ENCODE measurements around the gene APOA4.
"Not testable (repeated sequence)": the region's sequence is repeated elsewhere in the genome, so short reads cannot be mapped to it uniquely, and the experiment has no call there.

APOA4 gene

DNA sequence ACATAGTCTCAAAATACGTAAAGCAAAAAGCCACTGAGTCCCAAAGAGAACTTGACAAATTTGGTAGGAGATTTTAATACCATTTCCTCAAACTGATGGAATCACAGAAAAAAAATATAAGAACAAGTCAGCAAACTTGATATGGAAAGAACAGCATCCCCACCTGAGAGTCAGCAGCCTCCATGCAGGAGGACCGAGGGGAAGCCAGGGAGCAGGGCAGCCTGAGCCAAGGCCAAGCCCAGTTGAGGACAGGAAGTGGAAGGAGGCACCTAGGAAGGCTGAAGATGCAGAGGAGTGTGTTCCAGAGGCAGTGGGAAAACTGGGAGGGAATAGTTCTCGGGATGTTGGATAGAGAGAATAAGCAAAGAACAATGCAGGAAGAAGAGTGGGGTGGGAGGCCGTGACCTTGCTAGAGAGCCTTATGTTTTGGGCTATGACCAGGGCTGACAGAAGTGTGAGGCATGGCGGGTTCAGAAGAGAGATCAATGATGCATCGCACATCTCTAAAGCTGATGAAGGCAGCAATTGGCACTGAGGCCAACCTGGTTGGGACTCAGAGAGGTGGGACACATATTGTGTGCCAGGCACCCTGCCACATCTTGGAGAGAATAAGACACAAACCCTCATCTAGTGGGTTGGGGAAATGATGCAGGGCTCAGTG lies 15.4 kb downstream of the APOA4 start:
- no peak overlapping the region for H3K4me2 ChIP-seq (ENCODE audit: insufficient read depth, low read length)
- TF ChIP-seq EZH2 (IDR thresholded peaks at IDR 0.05; ENCODE audit: borderline replicate concordance, low read depth, low read length, severe bottlenecking), result no peak
- TF ChIP-seq, protein P1, sequence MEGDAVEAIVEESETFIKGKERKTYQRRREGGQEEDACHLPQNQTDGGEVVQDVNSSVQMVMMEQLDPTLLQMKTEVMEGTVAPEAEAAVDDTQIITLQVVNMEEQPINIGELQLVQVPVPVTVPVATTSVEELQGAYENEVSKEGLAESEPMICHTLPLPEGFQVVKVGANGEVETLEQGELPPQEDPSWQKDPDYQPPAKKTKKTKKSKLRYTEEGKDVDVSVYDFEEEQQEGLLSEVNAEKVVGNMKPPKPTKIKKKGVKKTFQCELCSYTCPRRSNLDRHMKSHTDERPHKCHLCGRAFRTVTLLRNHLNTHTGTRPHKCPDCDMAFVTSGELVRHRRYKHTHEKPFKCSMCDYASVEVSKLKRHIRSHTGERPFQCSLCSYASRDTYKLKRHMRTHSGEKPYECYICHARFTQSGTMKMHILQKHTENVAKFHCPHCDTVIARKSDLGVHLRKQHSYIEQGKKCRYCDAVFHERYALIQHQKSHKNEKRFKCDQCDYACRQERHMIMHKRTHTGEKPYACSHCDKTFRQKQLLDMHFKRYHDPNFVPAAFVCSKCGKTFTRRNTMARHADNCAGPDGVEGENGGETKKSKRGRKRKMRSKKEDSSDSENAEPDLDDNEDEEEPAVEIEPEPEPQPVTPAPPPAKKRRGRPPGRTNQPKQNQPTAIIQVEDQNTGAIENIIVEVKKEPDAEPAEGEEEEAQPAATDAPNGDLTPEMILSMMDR (IDR thresholded peaks at IDR 0.05; ENCODE audit: borderline replicate concordance, extremely low read depth, low read length, poor library complexity, severe bottlenecking), result no peak

DNA sequence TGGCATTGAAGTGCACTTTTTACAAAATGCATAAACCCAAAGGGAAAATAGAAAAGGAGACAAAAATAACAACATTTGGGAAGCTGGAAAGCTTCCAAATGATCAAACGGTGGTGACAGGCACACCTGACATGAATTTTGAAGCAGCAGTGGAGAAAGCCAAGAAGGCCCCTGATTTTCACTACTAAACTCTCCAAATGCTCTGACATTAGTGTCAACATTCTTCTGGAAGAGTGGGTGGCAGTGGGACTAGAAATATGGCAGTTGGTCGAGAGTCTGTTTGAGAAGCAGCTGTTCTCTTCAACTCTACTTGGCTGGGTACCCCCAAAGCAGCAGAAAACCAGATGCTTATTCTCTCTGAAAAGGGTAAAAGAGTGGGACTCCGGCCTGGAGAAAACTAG lies 19.1 kb downstream of the APOA4 start:
- TF ChIP-seq, protein P1 (IDR thresholded peaks at IDR 0.05; ENCODE audit: borderline replicate concordance, extremely low read depth, low read length, poor library complexity, severe bottlenecking), result no peak
- TF ChIP-seq EZH2 (IDR thresholded peaks at IDR 0.05; ENCODE audit: borderline replicate concordance, low read depth, low read length, severe bottlenecking), result no peak
- Histone ChIP-seq H2AFZ (ENCODE audit: low read depth, low read length) (no peak overlapping the region), H3K9ac (ENCODE audit: low read depth, low read length) (no peak overlapping the region), H4K20me1 (ENCODE audit: insufficient read depth, low read length) (no peaks in the 10 kb centered on the region), H3K4me1 (ENCODE audit: insufficient read depth, low read length) (no peaks in the 10 kb centered on the region), H3K27me3 (ENCODE audit: insufficient read depth, low read length, poor library complexity) (no peaks in the 10 kb centered on the region), H3K9me3 (ENCODE audit: insufficient read depth, low read length, severe bottlenecking) (no peaks in the 10 kb centered on the region), H3K27ac (ENCODE audit: low read length) (no peak overlapping the region), H3K79me2 (ENCODE audit: insufficient read depth, low read length) (no peaks in the 10 kb centered on the region), H3K36me3 (ENCODE audit: insufficient read depth, low read length) (no peaks in the 10 kb centered on the region), H3K4me3 (ENCODE audit: low read depth in 1 of 2, low read length in 2 of 2) (no peak overlapping the region), H3K4me2 (ENCODE audit: insufficient read depth, low read length) (no peak overlapping the region)
- ATAC-seq (ENCODE audit: insufficient read depth, low read depth) (no peak), DNase-seq (no peak)

More for the DNA sequence above, 15.4 kb downstream of the APOA4 start:
- H3K4me3 ChIP-seq (ENCODE audit: low read depth in 1 of 2, low read length in 2 of 2), result no peak overlapping the region
- no peaks in the 10 kb centered on the region for H3K9me3 ChIP-seq (ENCODE audit: insufficient read depth, low read length, severe bottlenecking)
- no peak overlapping the region for H3K27ac ChIP-seq (ENCODE audit: low read length)
- H4K20me1 ChIP-seq (ENCODE audit: insufficient read depth, low read length), result no peaks in the 10 kb centered on the region
- H3K4me1 ChIP-seq (ENCODE audit: insufficient read depth, low read length), result no peaks in the 10 kb centered on the region
- ATAC-seq (ENCODE audit: insufficient read depth, low read depth), result no peak
- H3K9ac ChIP-seq (ENCODE audit: low read depth, low read length), result no peak overlapping the region
- H2AFZ ChIP-seq (ENCODE audit: low read depth, low read length), result no peak overlapping the region
- H3K36me3 ChIP-seq (ENCODE audit: insufficient read depth, low read length), result no peaks in the 10 kb centered on the region
- H3K79me2 ChIP-seq (ENCODE audit: insufficient read depth, low read length), result no peaks in the 10 kb centered on the region
- DNase-seq, result no peak
- no peaks in the 10 kb centered on the region for H3K27me3 ChIP-seq (ENCODE audit: insufficient read depth, low read length, poor library complexity)

DNA sequence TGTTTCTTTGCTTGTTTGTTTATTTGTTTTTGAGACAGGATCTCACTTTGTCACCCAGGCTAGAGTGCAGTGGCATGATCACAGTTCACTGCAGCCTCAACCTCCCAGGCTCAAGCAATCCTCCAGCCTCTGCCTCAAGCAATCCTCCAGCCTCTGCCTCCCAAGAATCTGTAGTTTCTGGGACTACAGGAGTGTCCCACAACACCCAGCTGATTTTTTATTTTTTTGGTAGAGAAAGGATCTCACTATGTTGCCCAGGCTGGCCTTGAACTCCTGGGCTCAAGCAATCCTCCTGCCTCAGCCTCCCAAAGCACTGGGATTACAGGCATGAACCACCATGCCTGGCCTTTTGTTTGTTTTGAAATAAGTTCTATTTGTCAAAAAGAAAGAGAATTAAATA lies 21.4 kb downstream of the APOA4 start:
- H3K27ac ChIP-seq (ENCODE audit: low read length); H3K36me3 ChIP-seq (ENCODE audit: insufficient read depth, low read length); H3K79me2 ChIP-seq (ENCODE audit: insufficient read depth, low read length); H3K9me3 ChIP-seq (ENCODE audit: insufficient read depth, low read length, severe bottlenecking); H3K4me2 ChIP-seq (ENCODE audit: insufficient read depth, low read length); DNase-seq; H4K20me1 ChIP-seq (ENCODE audit: insufficient read depth, low read length); H2AFZ ChIP-seq (ENCODE audit: low read depth, low read length); H3K4me3 ChIP-seq (ENCODE audit: low read depth in 1 of 2, low read length in 2 of 2); H3K4me1 ChIP-seq (ENCODE audit: insufficient read depth, low read length); ATAC-seq (ENCODE audit: insufficient read depth, low read depth); H3K9ac ChIP-seq (ENCODE audit: low read depth, low read length); H3K27me3 ChIP-seq (ENCODE audit: insufficient read depth, low read length, poor library complexity): not testable (repeated sequence)

DNA sequence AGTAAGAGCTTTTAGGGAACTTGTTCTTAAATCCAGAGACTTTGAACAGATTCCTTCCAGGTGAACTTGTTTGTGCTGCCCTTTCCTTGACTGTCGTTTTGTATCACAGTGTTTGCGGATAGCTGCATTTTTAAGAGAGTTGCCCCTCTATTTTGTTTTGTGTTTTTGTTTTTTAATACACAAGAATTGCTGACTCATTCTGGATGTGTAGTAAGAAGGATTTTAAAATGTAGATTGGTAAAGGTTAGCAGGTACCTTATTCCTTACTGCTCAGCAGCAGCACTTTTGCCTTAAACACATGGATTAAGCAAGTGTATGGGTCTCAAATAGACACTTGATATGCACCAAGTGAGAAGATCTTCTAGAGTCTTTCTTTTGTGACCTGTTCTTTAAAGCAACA lies 22.5 kb downstream of the APOA4 start:
- no peaks in the 10 kb centered on the region for H3K4me1 ChIP-seq (ENCODE audit: insufficient read depth, low read length)
- no peak for TF ChIP-seq EZH2 (IDR thresholded peaks at IDR 0.05; ENCODE audit: borderline replicate concordance, low read depth, low read length, severe bottlenecking)
- TF ChIP-seq, protein P1 (IDR thresholded peaks at IDR 0.05; ENCODE audit: borderline replicate concordance, extremely low read depth, low read length, poor library complexity, severe bottlenecking), result no peak
- no peak for ATAC-seq (ENCODE audit: insufficient read depth, low read depth)
- H3K27me3 ChIP-seq (ENCODE audit: insufficient read depth, low read length, poor library complexity), result no peaks in the 10 kb centered on the region
- H4K20me1 ChIP-seq (ENCODE audit: insufficient read depth, low read length), result no peaks in the 10 kb centered on the region
- no peak overlapping the region for H3K9ac ChIP-seq (ENCODE audit: low read depth, low read length)
- no peak for DNase-seq
- no peak overlapping the region for H2AFZ ChIP-seq (ENCODE audit: low read depth, low read length)
- no peaks in the 10 kb centered on the region for H3K79me2 ChIP-seq (ENCODE audit: insufficient read depth, low read length)
- H3K4me3 ChIP-seq (ENCODE audit: low read depth in 1 of 2, low read length in 2 of 2), result no peak overlapping the region
- H3K36me3 ChIP-seq (ENCODE audit: insufficient read depth, low read length), result no peaks in the 10 kb centered on the region
- no peaks in the 10 kb centered on the region for H3K9me3 ChIP-seq (ENCODE audit: insufficient read depth, low read length, severe bottlenecking)
- H3K4me2 ChIP-seq (ENCODE audit: insufficient read depth, low read length), result no peak overlapping the region
- no peak overlapping the region for H3K27ac ChIP-seq (ENCODE audit: low read length)

All from DND-41 (cell line).